GM12891 (cell line): ENCODE results near the gene PPARG.
"Not testable (repeated sequence)": the region's sequence is repeated elsewhere in the genome, so short reads cannot be mapped to it uniquely, and the experiment has no call there.

ENCODE experiments used
- DNase-seq: peaks from one replicate; pipeline ENCODE4 v3.0.0; 2011; ENCODE audit warnings: low spot score; ENCODE audit not compliant: insufficient read length
- FAIRE-seq: peaks from 2 replicates; lab custom pipeline; 2011; peaks lifted over from hg19 to GRCh38; lab: Jason Lieb, UNC
- PAX5 ChIP-seq: IDR thresholded peaks from 2 replicates; pipeline ENCODE4 v1.6.1; 2011; ENCODE audit warnings: low read length, moderate library complexity, mild to moderate bottlenecking; ENCODE audit not compliant: insufficient read depth, severe bottlenecking
- POLR2A ChIP-seq: IDR thresholded peaks from 2 replicates; pipeline ENCODE4 v1.6.1; 2011; ENCODE audit warnings: low read depth, low read length, control low read depth
- POLR2AphosphoS5 ChIP-seq: IDR thresholded peaks from 2 replicates; pipeline ENCODE4 v1.6.1; 2011; ENCODE audit warnings: low read depth, low read length, control low read depth
- POU2F2 ChIP-seq: IDR thresholded peaks from 2 replicates; pipeline ENCODE4 v1.6.1; 2011; ENCODE audit warnings: low read depth, mild to moderate bottlenecking, control low read depth, low read length, moderate library complexity
- SPI1 ChIP-seq: IDR thresholded peaks from 2 replicates; pipeline ENCODE4 v1.6.1; 2011; ENCODE audit warnings: low read depth, low read length, control low read depth
- TAF1 ChIP-seq: IDR thresholded peaks from 2 replicates; pipeline ENCODE4 v1.6.1; 2011; ENCODE audit warnings: low read depth, low read length, control low read depth

PPARG gene

GRCh38 chr3:12280357-12280806 lies 8.5 kb upstream of the PPARG start:
- DNase-seq, result no peak
- TF ChIP-seq TAF1 (no peak), PAX5 (no peak), POLR2A (no peak), SPI1 (no peak), POLR2AphosphoS5 (no peak), POU2F2 (no peak)
- no peak for FAIRE-seq

- TF ChIP-seq POLR2AphosphoS5, result no peak
- no peak for TF ChIP-seq TAF1
- no peak for TF ChIP-seq POU2F2
- no peak for TF ChIP-seq PAX5
- TF ChIP-seq SPI1, result no peak
- TF ChIP-seq POLR2A, result no peak
- FAIRE-seq (no peak), DNase-seq (no peak)
Observed at GRCh38 chr3:12284591-12284990, 4.3 kb upstream of the PPARG start.

GRCh38 chr3:12285003-12285555 lies 3.8 kb upstream of the PPARG start:
- no peak for FAIRE-seq
- TF ChIP-seq TAF1, result no peak
- no peak for TF ChIP-seq PAX5
- no peak for TF ChIP-seq SPI1
- no peak for TF ChIP-seq POU2F2
- TF ChIP-seq POLR2A, result no peak
- no peak for TF ChIP-seq POLR2AphosphoS5
- no peak for DNase-seq

GRCh38 chr3:12285779-12286178 lies 3.1 kb upstream of the PPARG start:
- not testable (repeated sequence) for FAIRE-seq, DNase-seq

- no peak for FAIRE-seq
- TF ChIP-seq POLR2A (no peak), PAX5 (no peak), POU2F2 (no peak), SPI1 (no peak), TAF1 (no peak), POLR2AphosphoS5 (no peak)
Observed at GRCh38 chr3:12286504-12286903, 2.4 kb upstream of the PPARG start.

GRCh38 chr3:12286927-12287726 lies 1.7 kb upstream of the PPARG start:
- no peak for TF ChIP-seq SPI1
- no peak for TF ChIP-seq PAX5
- TF ChIP-seq POLR2AphosphoS5, result no peak
- no peak for TF ChIP-seq TAF1
- TF ChIP-seq POLR2A, result no peak
- TF ChIP-seq POU2F2, result no peak
- DNase-seq (no peak), FAIRE-seq (no peak)

More at GRCh38 chr3:12286504-12286903, 2.4 kb upstream of the PPARG start:
- DNase-seq, result no peak

GRCh38 chr3:12287727-12288181 lies 1.1 kb upstream of the PPARG start:
- TF ChIP-seq POU2F2, result no peak
- TF ChIP-seq POLR2A, result no peak
- no peak for TF ChIP-seq PAX5
- DNase-seq (peak; percentile 9), FAIRE-seq (no peak)

- FAIRE-seq (no peak), DNase-seq (no peak)
- TF ChIP-seq TAF1, result no peak
- no peak for TF ChIP-seq POLR2AphosphoS5
- no peak for TF ChIP-seq POLR2A
- TF ChIP-seq PAX5, result no peak
- no peak for TF ChIP-seq SPI1
- no peak for TF ChIP-seq POU2F2
Observed at GRCh38 chr3:12289524-12289923, 654 bp downstream of the PPARG start.

GRCh38 chr3:12292770-12293169 lies 3.9 kb downstream of the PPARG start:
- FAIRE-seq (no peak), DNase-seq (no peak)
- TF ChIP-seq POU2F2, result no peak
- no peak for TF ChIP-seq TAF1
- no peak for TF ChIP-seq PAX5
- TF ChIP-seq POLR2AphosphoS5, result no peak
- TF ChIP-seq SPI1, result no peak
- no peak for TF ChIP-seq POLR2A
